Measurements from ENCODE around the gene OXSR1. TPM values are rescaled to one million over a fixed set of nuclear protein-coding genes. Genes with fewer than 3 reads are reported as not detected.

Gene OXSR1
- 10 to 100 TPM; 40.2 to 44.0 (median 41.9) TPM for total RNA-seq
- long read RNA-seq, donor 1, full-length matches to known transcripts: 16 of 27 reads
- long read RNA-seq, donor 1, partial matches to known transcripts: 3 of 27 reads
- long read RNA-seq, donor 1, other reads (novel, unspliced or antisense): 8 of 27 reads
- long read RNA-seq, donor 2, partial matches to known transcripts: 3 of 4 reads
- long read RNA-seq, donor 2, other reads (novel, unspliced or antisense): 1 of 4 reads

DNA sequence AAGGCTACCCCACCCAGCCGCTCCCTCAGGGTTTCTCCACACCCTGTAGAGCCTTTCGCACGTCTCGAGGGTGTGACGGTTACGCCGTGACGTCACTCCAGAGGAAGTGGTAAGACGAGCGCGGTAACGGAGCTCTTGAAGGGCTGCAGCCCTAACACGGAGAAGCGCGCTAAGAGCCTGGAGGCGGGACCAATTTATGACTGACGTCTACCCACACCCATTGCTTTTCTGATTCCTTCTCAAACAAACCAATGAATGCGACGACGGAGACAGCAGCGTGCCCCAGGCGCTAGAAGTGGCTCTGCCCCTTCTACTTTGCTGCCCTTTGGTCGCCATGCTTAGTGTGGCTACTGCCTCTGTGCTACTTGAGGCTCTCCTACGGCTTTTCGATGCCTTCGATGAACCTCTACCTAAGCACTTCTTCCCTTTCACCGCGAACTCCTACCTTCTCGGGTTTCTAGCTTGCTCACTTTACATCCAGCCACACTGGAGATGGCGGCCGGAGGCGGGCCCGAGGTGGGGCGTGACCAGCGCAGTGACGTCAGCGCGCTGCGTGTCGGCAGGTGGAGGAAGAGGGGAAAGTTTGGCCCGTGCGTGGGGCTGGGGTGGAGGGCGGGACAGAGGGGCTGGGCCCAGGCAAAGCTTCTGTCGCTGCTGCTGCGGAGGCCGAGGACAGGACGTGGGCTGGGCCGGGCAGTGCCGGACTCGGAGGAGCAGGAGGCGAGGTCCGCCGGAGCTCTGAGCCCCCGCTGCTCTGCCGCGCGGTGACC lies at the start of gene OXSR1:
TSS of gene OXSR1 (plus strand) at position 586 of the 770 bp plus-strand sequence. CDS start 340 bp downstream, outside the sequence.
- intact Hi-C loops (cut with DNase I, micrococcal nuclease): no loop called here
- peak; percentile 90 for ATAC-seq
- Histone ChIP-seq H3K36me3 (ENCODE audit: low read depth) (no peaks in the 10 kb centered on the region), H3K9me3 (no peaks in the 10 kb centered on the region), H3K4me3 (peak within 1 kb of the TSS; percentile 84), H3K4me1 (ENCODE audit: low read depth) (peaks cover 9% of the 10 kb centered on the region)
- TF ChIP-seq, protein P1, sequence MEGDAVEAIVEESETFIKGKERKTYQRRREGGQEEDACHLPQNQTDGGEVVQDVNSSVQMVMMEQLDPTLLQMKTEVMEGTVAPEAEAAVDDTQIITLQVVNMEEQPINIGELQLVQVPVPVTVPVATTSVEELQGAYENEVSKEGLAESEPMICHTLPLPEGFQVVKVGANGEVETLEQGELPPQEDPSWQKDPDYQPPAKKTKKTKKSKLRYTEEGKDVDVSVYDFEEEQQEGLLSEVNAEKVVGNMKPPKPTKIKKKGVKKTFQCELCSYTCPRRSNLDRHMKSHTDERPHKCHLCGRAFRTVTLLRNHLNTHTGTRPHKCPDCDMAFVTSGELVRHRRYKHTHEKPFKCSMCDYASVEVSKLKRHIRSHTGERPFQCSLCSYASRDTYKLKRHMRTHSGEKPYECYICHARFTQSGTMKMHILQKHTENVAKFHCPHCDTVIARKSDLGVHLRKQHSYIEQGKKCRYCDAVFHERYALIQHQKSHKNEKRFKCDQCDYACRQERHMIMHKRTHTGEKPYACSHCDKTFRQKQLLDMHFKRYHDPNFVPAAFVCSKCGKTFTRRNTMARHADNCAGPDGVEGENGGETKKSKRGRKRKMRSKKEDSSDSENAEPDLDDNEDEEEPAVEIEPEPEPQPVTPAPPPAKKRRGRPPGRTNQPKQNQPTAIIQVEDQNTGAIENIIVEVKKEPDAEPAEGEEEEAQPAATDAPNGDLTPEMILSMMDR (IDR thresholded peaks at IDR 0.05): peak; percentile 23
- DNase-seq: peak; percentile 98 to 100 (median 100)

DNA sequence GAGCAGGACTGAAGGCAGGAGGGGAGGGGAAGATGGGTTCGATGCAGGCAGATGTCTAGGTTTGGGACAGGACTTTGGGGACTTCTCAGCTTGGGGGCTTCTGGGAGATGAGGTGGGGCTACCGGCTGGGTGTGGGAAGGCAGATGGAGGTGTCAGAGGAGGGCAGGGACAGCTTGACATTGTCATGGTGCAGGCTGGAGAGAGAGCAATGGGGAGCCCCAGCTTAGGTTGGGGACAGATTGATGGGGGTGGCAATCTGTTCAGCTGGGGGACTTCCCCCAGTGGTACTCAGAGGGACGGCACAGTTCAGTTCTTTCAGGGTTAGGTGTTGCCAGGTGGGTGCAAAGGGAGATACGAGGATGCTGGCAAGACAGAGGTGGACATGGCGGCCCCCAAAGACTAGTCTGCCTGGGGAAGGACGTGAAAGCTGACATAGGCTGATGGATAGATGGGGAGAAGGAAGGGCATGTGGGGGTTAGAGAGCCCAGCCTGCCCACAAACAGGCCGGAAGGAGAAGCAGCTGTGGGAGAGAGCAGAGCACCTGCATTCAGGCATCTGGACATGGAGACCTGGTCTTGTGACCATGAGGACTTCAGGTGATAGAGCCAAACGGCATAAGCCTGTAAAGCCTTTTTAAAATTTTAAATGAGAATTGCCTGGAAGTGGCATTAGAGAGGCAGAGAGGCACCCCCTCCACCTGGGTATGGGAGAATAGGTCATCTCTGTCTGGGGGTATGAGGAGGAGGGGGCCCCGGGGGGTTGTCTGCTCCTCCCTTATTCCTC lies 49.5 kb upstream of the OXSR1 start:
- H3K36me3 ChIP-seq (ENCODE audit: low read depth): no peaks in the 10 kb centered on the region
- TF ChIP-seq, protein P1 (IDR thresholded peaks at IDR 0.05): no peak
- intact Hi-C loops (cut with DNase I, micrococcal nuclease): no loop called here
- ATAC-seq (no peak), DNase-seq (peak in 1 of 3 donors; percentile 19)
- H3K4me1 ChIP-seq (ENCODE audit: low read depth): no peaks in the 10 kb centered on the region
- H3K9me3 ChIP-seq: no peaks in the 10 kb centered on the region
- no peak overlapping the region for H3K4me3 ChIP-seq

DNA sequence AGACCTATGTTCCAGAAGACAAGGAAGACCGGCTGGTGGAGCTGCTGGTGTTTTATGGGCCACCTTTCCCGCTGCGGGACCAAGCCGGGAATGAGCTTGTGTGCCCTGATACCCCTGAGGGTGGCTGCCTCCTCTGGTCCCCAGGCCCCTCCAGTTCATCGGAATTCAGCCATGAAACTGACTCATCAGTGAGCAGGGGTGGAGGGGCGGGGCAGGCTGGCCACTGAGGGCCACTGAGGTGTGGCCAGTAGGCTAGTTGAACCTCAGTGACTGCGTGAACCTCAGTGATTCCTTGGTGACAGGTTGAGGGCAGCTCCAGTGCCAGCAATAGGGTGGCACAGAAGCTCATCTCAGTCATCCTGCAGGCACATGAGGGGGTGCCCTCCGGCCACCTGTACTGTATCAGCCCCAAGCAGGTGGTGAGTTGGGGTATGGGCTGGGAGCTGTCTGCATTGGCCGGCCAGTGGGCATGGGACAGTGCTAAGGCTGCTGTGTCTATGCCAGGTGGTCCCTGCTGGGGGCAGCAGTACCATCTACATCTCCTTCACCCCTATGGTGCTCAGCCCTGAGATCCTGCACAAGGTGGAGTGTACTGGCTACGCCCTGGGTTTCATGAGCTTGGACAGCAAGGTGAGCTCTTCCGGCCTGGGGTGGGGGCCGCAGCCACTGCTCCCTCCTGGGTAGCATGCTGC lies 48.7 kb upstream of the OXSR1 start:
- H3K9me3 ChIP-seq: no peaks in the 10 kb centered on the region
- H3K4me1 ChIP-seq (ENCODE audit: low read depth): no peaks in the 10 kb centered on the region
- intact Hi-C loops (cut with DNase I, micrococcal nuclease): no loop called here
- no peaks in the 10 kb centered on the region for H3K36me3 ChIP-seq (ENCODE audit: low read depth)
- peak in 2 of 3 donors; percentile 37 to 42 for DNase-seq
- TF ChIP-seq, protein P1 (IDR thresholded peaks at IDR 0.05): no peak
- ATAC-seq: peak; percentile 41
- H3K4me3 ChIP-seq: no peak overlapping the region

DNA sequence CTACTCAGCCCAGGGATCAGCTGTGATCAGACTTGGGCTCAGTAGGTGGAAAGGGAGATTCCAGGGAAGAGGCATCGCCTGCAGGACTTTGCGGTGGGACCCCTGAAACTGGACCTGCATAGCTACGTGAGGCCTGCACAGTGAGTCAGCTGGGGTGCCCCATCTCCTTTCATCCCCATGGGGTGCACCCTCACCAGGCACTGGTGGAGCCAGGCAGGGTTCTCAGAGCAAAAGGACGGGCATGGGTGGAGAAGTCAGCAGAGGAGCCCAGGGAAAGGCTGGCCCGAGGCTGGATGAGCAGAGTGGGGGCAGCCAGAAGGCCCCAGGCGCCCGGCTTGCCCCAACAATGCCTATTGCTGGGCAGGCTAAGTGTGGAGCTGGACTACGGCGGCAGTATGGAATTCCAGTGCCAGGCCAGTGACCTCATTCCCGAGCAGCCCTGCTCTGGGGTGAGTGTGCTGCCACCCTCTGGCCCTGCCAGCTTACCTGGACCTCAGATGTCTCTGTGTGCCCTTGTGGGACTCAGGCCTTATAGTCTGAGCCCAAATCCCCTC lies 48.1 kb upstream of the OXSR1 start:
- TF ChIP-seq, protein P1 (IDR thresholded peaks at IDR 0.05): no peak
- Histone ChIP-seq H3K4me3 (no peak overlapping the region), H3K4me1 (ENCODE audit: low read depth) (no peaks in the 10 kb centered on the region), H3K9me3 (no peaks in the 10 kb centered on the region), H3K36me3 (ENCODE audit: low read depth) (no peaks in the 10 kb centered on the region)
- intact Hi-C loops (cut with DNase I, micrococcal nuclease): no loop called here
- ATAC-seq (peak; percentile 50), DNase-seq (peak in 2 of 3 donors; percentile 50)
